ENCODE data around the gene MBP. TPM values are rescaled to one million over a fixed set of nuclear protein-coding genes. Genes with fewer than 3 reads are reported as not detected.

The MBP gene
- total and polyA plus RNA-seq, 2 donors (not counting 1 experiment from before 2014, with no cell fraction given): 2.3 to 3.6 TPM

- H3K27ac ChIP-seq (ENCODE audit: insufficient read depth, low read length): no peak overlapping the region
- no peak for DNase-seq (ENCODE audit: low read depth in 2 of 2)
- H3K4me2 ChIP-seq (ENCODE audit: extremely low read depth, insufficient read depth, low read length): no peak overlapping the region
- no peaks in the 10 kb centered on the region for H3K79me2 ChIP-seq (ENCODE audit: control insufficient read depth, insufficient read depth, low read length)
- no peak overlapping the region for H3K9ac ChIP-seq (ENCODE audit: insufficient read depth, low read length)
- no peak overlapping the region for H3K4me3 ChIP-seq (replicated peaks in 1 of 4; ENCODE audit: control extremely low read depth in 1 of 4, insufficient read depth in 1 of 4, low read depth in 3 of 4, low read length in 4 of 4)
- H3K36me3 ChIP-seq (ENCODE audit: control insufficient read depth, insufficient read depth, low read length): no peaks in the 10 kb centered on the region
- no peak overlapping the region for H2AFZ ChIP-seq (ENCODE audit: low read length)
- TF ChIP-seq CTCF (conservative IDR thresholded peaks at IDR 0.05 in 1 of 2, IDR thresholded peaks at IDR 0.05 in 1 of 2; ENCODE audit: low read depth in 1 of 2, low read length in 2 of 2) (no peak), EZH2 (IDR thresholded peaks at IDR 0.05; ENCODE audit: low read length, missing control alignments) (no peak)
- H4K20me1 ChIP-seq (ENCODE audit: control insufficient read depth, extremely low read depth, insufficient read depth, low read length): no peaks in the 10 kb centered on the region
- H3K9me3 ChIP-seq (ENCODE audit: control insufficient read depth, insufficient read depth, low read depth, low read length): no peaks in the 10 kb centered on the region
- H3K27me3 ChIP-seq (ENCODE audit: control insufficient read depth, insufficient read depth, low read length): peaks cover 4% of the 10 kb centered on the region
- H3K4me1 ChIP-seq (ENCODE audit: control insufficient read depth, extremely low read depth, insufficient read depth, low read length): no peaks in the 10 kb centered on the region
Measured at GRCh38 chr18:77044866-77045664, 87.5 kb downstream of the MBP start.

GRCh38 chr18:77043541-77044280 lies 88.9 kb downstream of the MBP start:
- Histone ChIP-seq H3K27me3 (ENCODE audit: control insufficient read depth, insufficient read depth, low read length) (peaks cover 4% of the 10 kb centered on the region), H3K79me2 (ENCODE audit: control insufficient read depth, insufficient read depth, low read length) (no peaks in the 10 kb centered on the region), H3K9ac (ENCODE audit: insufficient read depth, low read length) (no peak overlapping the region), H3K27ac (ENCODE audit: insufficient read depth, low read length) (no peak overlapping the region), H3K4me1 (ENCODE audit: control insufficient read depth, extremely low read depth, insufficient read depth, low read length) (no peaks in the 10 kb centered on the region), H3K4me3 (replicated peaks in 1 of 4; ENCODE audit: control extremely low read depth in 1 of 4, insufficient read depth in 1 of 4, low read depth in 3 of 4, low read length in 4 of 4) (no peak overlapping the region), H3K36me3 (ENCODE audit: control insufficient read depth, insufficient read depth, low read length) (no peaks in the 10 kb centered on the region), H3K9me3 (ENCODE audit: control insufficient read depth, insufficient read depth, low read depth, low read length) (no peaks in the 10 kb centered on the region), H2AFZ (ENCODE audit: low read length) (no peak overlapping the region), H4K20me1 (ENCODE audit: control insufficient read depth, extremely low read depth, insufficient read depth, low read length) (no peaks in the 10 kb centered on the region), H3K4me2 (ENCODE audit: extremely low read depth, insufficient read depth, low read length) (no peak overlapping the region)
- no peak for DNase-seq (ENCODE audit: low read depth in 2 of 2)
- no peak for TF ChIP-seq EZH2 (IDR thresholded peaks at IDR 0.05; ENCODE audit: low read length, missing control alignments)
- TF ChIP-seq CTCF (conservative IDR thresholded peaks at IDR 0.05 in 1 of 2, IDR thresholded peaks at IDR 0.05 in 1 of 2; ENCODE audit: low read depth in 1 of 2, low read length in 2 of 2): no peak

GRCh38 chr18:77042583-77042982 lies 90.0 kb downstream of the MBP start:
- DNase-seq (ENCODE audit: low read depth in 2 of 2): no peak
- Histone ChIP-seq H3K27me3 (ENCODE audit: control insufficient read depth, insufficient read depth, low read length) (peaks cover 4% of the 10 kb centered on the region), H3K9me3 (ENCODE audit: control insufficient read depth, insufficient read depth, low read depth, low read length) (no peaks in the 10 kb centered on the region), H3K9ac (ENCODE audit: insufficient read depth, low read length) (no peak overlapping the region), H3K27ac (ENCODE audit: insufficient read depth, low read length) (no peak overlapping the region), H3K4me2 (ENCODE audit: extremely low read depth, insufficient read depth, low read length) (no peak overlapping the region), H2AFZ (ENCODE audit: low read length) (no peak overlapping the region), H3K79me2 (ENCODE audit: control insufficient read depth, insufficient read depth, low read length) (no peaks in the 10 kb centered on the region), H4K20me1 (ENCODE audit: control insufficient read depth, extremely low read depth, insufficient read depth, low read length) (no peaks in the 10 kb centered on the region), H3K4me1 (ENCODE audit: control insufficient read depth, extremely low read depth, insufficient read depth, low read length) (no peaks in the 10 kb centered on the region), H3K4me3 (replicated peaks in 1 of 4; ENCODE audit: control extremely low read depth in 1 of 4, insufficient read depth in 1 of 4, low read depth in 3 of 4, low read length in 4 of 4) (no peak overlapping the region), H3K36me3 (ENCODE audit: control insufficient read depth, insufficient read depth, low read length) (no peaks in the 10 kb centered on the region)
- TF ChIP-seq EZH2 (IDR thresholded peaks at IDR 0.05; ENCODE audit: low read length, missing control alignments) (no peak), CTCF (conservative IDR thresholded peaks at IDR 0.05 in 1 of 2, IDR thresholded peaks at IDR 0.05 in 1 of 2; ENCODE audit: low read depth in 1 of 2, low read length in 2 of 2) (no peak)
